HEK293 (cell line): ENCODE data around the gene PIK3R5.

Experiments used
- CTCF ChIA-PET: fragments of 350-600 bp; formaldehyde crosslinking; extraction: SDS; loops from one replicate; lab custom pipeline; 2021; ENCODE audit warnings: antibody characterized with exemption; lab: Yijun Ruan, JAX
- POLR2A ChIA-PET: fragments of 300-600 bp; formaldehyde crosslinking; extraction: SDS; loops from one replicate; lab custom pipeline; 2020; ENCODE audit warnings: antibody characterized with exemption, inconsistent platforms; lab: Yijun Ruan, JAX
- H3K27ac ChIP-seq: fragments of 200-500 bp; sonication (Bioruptor generic); 2 replicates; pipeline ENCODE4 v1.5.1; 2014; ENCODE audit warnings: low read depth, low read length, control low read depth, inconsistent platforms; ENCODE audit errors: extremely low read depth
- H3K36me3 ChIP-seq, 2 experiments: fragments of 200-500 bp in 1 of 2; sonication (Bioruptor generic) in 1 of 2; 1 replicate in 1 of 2; 2 replicates in 1 of 2; pipeline ENCODE4 v1.5.1; 2014 to 2017; ENCODE audit warnings: inconsistent platforms in 2 of 2, low read length in 2 of 2; ENCODE audit not compliant: control insufficient read depth in 2 of 2, insufficient read depth in 1 of 2
- H3K4me1 ChIP-seq: fragments of 200-500 bp; sonication (Bioruptor generic); 2 replicates; pipeline ENCODE4 v1.5.1; 2014; ENCODE audit warnings: mild to moderate bottlenecking, low read length, inconsistent platforms; ENCODE audit not compliant: control insufficient read depth, insufficient read depth
- H3K4me3 ChIP-seq: 2 replicates; pipeline ENCODE4 v1.5.1; 2011; ENCODE audit warnings: low read depth, mild to moderate bottlenecking, control low read depth, low read length, moderate library complexity
- H3K9me3 ChIP-seq: fragments of 200-500 bp; sonication (Bioruptor generic); 2 replicates; pipeline ENCODE4 v1.5.1; 2014; ENCODE audit warnings: low read depth, low read length, inconsistent platforms; ENCODE audit not compliant: control insufficient read depth, insufficient read depth
- HOXC10 ChIP-seq: sonication (generic); formaldehyde crosslinking; IDR thresholded peaks from 2 replicates; pipeline ENCODE4 v1.8.1; 2023; ENCODE audit warnings: mild to moderate bottlenecking, missing genetic modification reagents
- KLF16 ChIP-seq: fragments of 450-650 bp; formaldehyde crosslinking; IDR thresholded peaks from 2 replicates; pipeline ENCODE4 v1.5.1; 2017; ENCODE audit warnings: missing biosample characterization, missing genetic modification characterization
- KLF9 ChIP-seq: fragments of 450-650 bp; formaldehyde crosslinking; IDR thresholded peaks from 2 replicates; pipeline ENCODE4 v1.5.1; 2016; ENCODE audit warnings: missing biosample characterization, missing genetic modification characterization, low read depth
- TRIM28 ChIP-seq: IDR thresholded peaks from 2 replicates; pipeline ENCODE4 v1.6.1; 2011; ENCODE audit warnings: low read length, control low read depth, borderline replicate concordance
- ZFHX2 ChIP-seq: fragments of 450-650 bp; formaldehyde crosslinking; conservative IDR thresholded peaks from 2 replicates; pipeline ENCODE4 v1.5.1; 2016; ENCODE audit warnings: missing biosample characterization, missing genetic modification characterization
- ZNF138 ChIP-seq: fragments of 450-650 bp; formaldehyde crosslinking; IDR thresholded peaks from 2 replicates; pipeline ENCODE4 v1.5.1; 2016; ENCODE audit warnings: missing biosample characterization, missing genetic modification characterization, borderline replicate concordance
- ZNF175 ChIP-seq: fragments of 450-650 bp; formaldehyde crosslinking; IDR thresholded peaks from 2 replicates; pipeline ENCODE4 v1.5.1; 2016; ENCODE audit warnings: missing biosample characterization, missing genetic modification characterization
- ZNF266 ChIP-seq: fragments of 450-650 bp; formaldehyde crosslinking; IDR thresholded peaks from 2 replicates; pipeline ENCODE4 v1.5.1; 2016; ENCODE audit warnings: missing biosample characterization, missing genetic modification characterization, low read depth
- ZNF350 ChIP-seq: fragments of 450-650 bp; formaldehyde crosslinking; IDR thresholded peaks from 2 replicates; pipeline ENCODE4 v1.5.0; 2017; ENCODE audit warnings: missing biosample characterization, mild to moderate bottlenecking, missing genetic modification characterization
- ZNF639 ChIP-seq: fragments of 450-650 bp; formaldehyde crosslinking; IDR thresholded peaks from 2 replicates; pipeline ENCODE4 v1.5.1; 2016; ENCODE audit warnings: missing biosample characterization, missing genetic modification characterization
- ZNF658 ChIP-seq: fragments of 450-650 bp; formaldehyde crosslinking; IDR thresholded peaks from 2 replicates; pipeline ENCODE4; 2016; ENCODE audit warnings: missing biosample characterization, missing genetic modification characterization
- TF ChIP-seq, protein P1 (sequence below): fragments of 450-650 bp; formaldehyde crosslinking; IDR thresholded peaks from 2 replicates; pipeline ENCODE4 v1.5.1; 2016; ENCODE audit warnings: missing biosample characterization, missing genetic modification characterization, borderline replicate concordance
- TF ChIP-seq, protein P2 (sequence below): fragments of 450-650 bp; formaldehyde crosslinking; IDR thresholded peaks from 2 replicates; pipeline ENCODE4; 2016; ENCODE audit warnings: missing biosample characterization, missing genetic modification characterization
- TF ChIP-seq, protein P3 (sequence below): fragments of 450-650 bp; formaldehyde crosslinking; IDR thresholded peaks from 2 replicates; pipeline ENCODE4 v1.5.1; 2016; ENCODE audit warnings: missing biosample characterization, missing genetic modification characterization
- TF ChIP-seq, protein P4 (sequence below): fragments of 450-650 bp; formaldehyde crosslinking; IDR thresholded peaks from 2 replicates; pipeline ENCODE4 v1.5.1; 2016; ENCODE audit warnings: missing biosample characterization, missing genetic modification characterization, low read depth

Gene PIK3R5

GRCh38 chr17:8841844-8842243 is 123.7 kb downstream of the PIK3R5 start (continued):
- TF ChIP-seq ZNF175 (tag by site-specific recombination) (no peak), HOXC10 (CRISPR knock-in tag) (no peak), ZNF639 (tag by site-specific recombination) (no peak), TRIM28 (no peak)
- TF ChIP-seq, protein P1, sequence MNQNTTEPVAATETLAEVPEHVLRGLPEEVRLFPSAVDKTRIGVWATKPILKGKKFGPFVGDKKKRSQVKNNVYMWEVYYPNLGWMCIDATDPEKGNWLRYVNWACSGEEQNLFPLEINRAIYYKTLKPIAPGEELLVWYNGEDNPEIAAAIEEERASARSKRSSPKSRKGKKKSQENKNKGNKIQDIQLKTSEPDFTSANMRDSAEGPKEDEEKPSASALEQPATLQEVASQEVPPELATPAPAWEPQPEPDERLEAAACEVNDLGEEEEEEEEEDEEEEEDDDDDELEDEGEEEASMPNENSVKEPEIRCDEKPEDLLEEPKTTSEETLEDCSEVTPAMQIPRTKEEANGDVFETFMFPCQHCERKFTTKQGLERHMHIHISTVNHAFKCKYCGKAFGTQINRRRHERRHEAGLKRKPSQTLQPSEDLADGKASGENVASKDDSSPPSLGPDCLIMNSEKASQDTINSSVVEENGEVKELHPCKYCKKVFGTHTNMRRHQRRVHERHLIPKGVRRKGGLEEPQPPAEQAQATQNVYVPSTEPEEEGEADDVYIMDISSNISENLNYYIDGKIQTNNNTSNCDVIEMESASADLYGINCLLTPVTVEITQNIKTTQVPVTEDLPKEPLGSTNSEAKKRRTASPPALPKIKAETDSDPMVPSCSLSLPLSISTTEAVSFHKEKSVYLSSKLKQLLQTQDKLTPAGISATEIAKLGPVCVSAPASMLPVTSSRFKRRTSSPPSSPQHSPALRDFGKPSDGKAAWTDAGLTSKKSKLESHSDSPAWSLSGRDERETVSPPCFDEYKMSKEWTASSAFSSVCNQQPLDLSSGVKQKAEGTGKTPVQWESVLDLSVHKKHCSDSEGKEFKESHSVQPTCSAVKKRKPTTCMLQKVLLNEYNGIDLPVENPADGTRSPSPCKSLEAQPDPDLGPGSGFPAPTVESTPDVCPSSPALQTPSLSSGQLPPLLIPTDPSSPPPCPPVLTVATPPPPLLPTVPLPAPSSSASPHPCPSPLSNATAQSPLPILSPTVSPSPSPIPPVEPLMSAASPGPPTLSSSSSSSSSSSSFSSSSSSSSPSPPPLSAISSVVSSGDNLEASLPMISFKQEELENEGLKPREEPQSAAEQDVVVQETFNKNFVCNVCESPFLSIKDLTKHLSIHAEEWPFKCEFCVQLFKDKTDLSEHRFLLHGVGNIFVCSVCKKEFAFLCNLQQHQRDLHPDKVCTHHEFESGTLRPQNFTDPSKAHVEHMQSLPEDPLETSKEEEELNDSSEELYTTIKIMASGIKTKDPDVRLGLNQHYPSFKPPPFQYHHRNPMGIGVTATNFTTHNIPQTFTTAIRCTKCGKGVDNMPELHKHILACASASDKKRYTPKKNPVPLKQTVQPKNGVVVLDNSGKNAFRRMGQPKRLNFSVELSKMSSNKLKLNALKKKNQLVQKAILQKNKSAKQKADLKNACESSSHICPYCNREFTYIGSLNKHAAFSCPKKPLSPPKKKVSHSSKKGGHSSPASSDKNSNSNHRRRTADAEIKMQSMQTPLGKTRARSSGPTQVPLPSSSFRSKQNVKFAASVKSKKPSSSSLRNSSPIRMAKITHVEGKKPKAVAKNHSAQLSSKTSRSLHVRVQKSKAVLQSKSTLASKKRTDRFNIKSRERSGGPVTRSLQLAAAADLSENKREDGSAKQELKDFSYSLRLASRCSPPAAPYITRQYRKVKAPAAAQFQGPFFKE, result no peak
- TF ChIP-seq, protein P2, sequence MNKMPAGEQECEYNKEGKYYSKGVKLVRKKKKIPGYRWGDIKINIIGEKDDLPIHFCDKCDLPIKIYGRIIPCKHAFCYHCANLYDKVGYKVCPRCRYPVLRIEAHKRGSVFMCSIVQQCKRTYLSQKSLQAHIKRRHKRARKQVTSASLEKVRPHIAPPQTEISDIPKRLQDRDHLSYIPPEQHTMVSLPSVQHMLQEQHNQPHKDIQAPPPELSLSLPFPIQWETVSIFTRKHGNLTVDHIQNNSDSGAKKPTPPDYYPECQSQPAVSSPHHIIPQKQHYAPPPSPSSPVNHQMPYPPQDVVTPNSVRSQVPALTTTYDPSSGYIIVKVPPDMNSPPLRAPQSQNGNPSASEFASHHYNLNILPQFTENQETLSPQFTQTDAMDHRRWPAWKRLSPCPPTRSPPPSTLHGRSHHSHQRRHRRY (tag by site-specific recombination), result no peak

GRCh38 chr17:8839410-8839935 is 126.0 kb downstream of the PIK3R5 start:
- Histone ChIP-seq H3K36me3 (no peaks in the 10 kb centered on the region), H3K9me3 (no peaks in the 10 kb centered on the region), H3K4me3 (no peak overlapping the region), H3K4me1 (no peaks in the 10 kb centered on the region), H3K27ac (no peak overlapping the region)
- TF ChIP-seq ZFHX2 (tag by site-specific recombination), result no peak
- TF ChIP-seq, protein P1, result no peak
- TF ChIP-seq ZNF350 (tag by site-specific recombination), result no peak
- no peak for TF ChIP-seq ZNF138 (tag by site-specific recombination)
- no peak for TF ChIP-seq KLF9 (tag by site-specific recombination)
- TF ChIP-seq, protein P3, sequence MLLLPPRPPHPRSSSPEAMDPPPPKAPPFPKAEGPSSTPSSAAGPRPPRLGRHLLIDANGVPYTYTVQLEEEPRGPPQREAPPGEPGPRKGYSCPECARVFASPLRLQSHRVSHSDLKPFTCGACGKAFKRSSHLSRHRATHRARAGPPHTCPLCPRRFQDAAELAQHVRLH (tag by site-specific recombination), result no peak
- TF ChIP-seq, protein P4, sequence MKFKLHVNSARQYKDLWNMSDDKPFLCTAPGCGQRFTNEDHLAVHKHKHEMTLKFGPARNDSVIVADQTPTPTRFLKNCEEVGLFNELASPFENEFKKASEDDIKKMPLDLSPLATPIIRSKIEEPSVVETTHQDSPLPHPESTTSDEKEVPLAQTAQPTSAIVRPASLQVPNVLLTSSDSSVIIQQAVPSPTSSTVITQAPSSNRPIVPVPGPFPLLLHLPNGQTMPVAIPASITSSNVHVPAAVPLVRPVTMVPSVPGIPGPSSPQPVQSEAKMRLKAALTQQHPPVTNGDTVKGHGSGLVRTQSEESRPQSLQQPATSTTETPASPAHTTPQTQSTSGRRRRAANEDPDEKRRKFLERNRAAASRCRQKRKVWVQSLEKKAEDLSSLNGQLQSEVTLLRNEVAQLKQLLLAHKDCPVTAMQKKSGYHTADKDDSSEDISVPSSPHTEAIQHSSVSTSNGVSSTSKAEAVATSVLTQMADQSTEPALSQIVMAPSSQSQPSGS (tag by site-specific recombination), result no peak
- TF ChIP-seq ZNF266 (tag by site-specific recombination), result no peak
- no peak for TF ChIP-seq ZNF175 (tag by site-specific recombination)
- no peak for TF ChIP-seq KLF16 (tag by site-specific recombination)
- TF ChIP-seq ZNF658 (tag by site-specific recombination), result no peak
- CTCF ChIA-PET, result interaction anchor here (0.6 to 0.7 kb wide), 2 partner anchors 31 to 142 kb away, joined by 3 read pairs; no protein-coding TSS in a partner anchor
- POLR2A ChIA-PET, result no interaction called here
